ENCODE data around the gene ZNF44.

ZNF44 gene

GRCh38 chr19:12265921-12266704 is 28.6 kb downstream of the ZNF44 start:
- no peak for DNase-seq (ENCODE audit: extremely low read depth in 1 of 2, low read depth in 1 of 2)

- DNase-seq (ENCODE audit: extremely low read depth in 1 of 2, low read depth in 1 of 2), result no peak
These were observed 33.1 kb downstream of the ZNF44 start for GRCh38 chr19:12261554-12261953.

DNA sequence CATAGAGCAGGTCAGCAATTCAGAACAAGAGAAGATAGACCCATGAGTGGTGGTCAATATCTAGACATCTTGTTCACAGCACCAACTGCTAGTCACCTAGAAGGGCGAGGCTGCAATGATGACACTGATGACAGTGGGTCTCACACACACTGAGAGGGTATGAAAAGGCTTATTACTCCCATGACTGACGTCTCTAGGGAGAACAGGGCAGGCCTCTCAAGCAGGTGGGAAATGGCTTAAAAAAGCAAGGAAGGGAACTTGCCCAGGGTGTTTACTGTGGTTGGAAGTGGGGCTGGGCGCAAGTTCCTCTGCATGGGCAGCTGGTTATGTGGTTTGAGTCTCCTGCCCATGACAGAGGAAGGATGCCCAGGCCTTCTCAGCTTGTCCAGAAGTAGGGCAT is 33.8 kb downstream of the ZNF44 start:
- DNase-seq (ENCODE audit: extremely low read depth in 1 of 2, low read depth in 1 of 2), result no peak

DNA sequence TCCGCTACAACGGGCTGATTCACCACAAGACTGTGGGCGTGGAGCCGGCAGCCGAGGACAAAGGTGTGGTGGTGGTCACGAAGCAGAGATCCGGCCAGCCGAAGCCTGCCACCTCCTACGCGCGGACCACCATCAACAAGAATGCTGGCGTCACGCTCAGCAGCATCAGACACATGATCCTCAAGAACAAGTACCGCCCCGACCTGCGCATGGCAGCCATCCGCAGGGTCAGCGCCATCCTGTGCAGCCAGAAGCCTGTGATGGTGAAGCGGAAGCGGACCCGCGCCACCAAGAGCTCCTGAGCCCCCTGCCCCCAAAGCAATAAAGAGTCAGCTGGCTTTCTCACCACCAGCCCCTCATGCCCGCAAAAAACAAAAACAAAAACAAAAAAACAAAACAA is 34.4 kb downstream of the ZNF44 start:
- DNase-seq (ENCODE audit: extremely low read depth in 1 of 2, low read depth in 1 of 2), result no peak

DNA sequence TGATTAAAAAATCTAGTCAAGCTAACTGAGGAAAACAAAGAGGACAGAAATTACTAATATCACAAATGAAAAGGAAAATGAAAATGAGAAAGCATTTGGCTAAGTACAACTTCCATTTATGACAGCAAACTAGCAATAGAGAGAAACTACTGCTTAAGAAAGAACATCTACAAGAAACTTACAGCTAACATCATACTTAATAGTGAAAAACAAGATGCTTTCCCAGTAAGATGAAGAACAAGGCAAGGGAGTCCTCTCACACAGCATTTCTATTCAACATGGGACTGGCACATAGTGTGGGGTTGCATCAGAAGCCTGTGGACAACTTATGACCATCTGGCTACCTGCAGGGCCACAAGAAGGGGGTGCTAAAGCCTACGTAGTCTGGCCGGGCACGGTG is 39.3 kb downstream of the ZNF44 start:
- no peak for DNase-seq (ENCODE audit: extremely low read depth in 1 of 2, low read depth in 1 of 2)

DNA sequence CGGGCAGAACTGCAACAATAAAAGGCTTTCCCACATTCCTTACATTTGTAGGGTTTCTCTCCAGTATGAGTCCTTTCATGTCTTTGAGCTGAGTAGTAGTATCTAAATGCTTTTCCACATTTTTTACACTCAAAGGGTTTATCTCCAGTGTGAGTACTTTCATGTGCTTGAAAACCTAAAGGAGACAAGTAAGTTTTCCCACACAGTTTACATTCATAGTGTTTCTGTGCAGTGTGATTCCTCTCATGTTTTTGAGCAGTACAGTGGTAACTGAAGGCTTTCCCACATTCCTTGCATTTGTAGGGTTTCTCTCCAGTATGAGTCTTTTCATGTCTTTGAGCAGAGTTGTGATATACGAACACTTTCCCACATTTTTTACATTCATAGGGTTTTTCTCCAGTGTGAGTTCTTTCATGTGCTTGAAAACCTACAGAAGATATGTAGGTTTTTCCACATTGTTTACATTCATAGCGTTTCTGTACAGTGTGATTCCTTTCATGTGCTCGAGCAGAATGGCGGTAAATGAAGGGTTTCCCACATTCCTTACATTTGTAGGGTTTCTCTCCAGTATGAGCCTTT is 47.0 kb downstream of the ZNF44 start:
- no peak for DNase-seq (ENCODE audit: extremely low read depth in 1 of 2, low read depth in 1 of 2)

GRCh38 chr19:12244370-12244769 is 50.3 kb downstream of the ZNF44 start:
- no peak for DNase-seq (ENCODE audit: extremely low read depth in 1 of 2, low read depth in 1 of 2)

DNA sequence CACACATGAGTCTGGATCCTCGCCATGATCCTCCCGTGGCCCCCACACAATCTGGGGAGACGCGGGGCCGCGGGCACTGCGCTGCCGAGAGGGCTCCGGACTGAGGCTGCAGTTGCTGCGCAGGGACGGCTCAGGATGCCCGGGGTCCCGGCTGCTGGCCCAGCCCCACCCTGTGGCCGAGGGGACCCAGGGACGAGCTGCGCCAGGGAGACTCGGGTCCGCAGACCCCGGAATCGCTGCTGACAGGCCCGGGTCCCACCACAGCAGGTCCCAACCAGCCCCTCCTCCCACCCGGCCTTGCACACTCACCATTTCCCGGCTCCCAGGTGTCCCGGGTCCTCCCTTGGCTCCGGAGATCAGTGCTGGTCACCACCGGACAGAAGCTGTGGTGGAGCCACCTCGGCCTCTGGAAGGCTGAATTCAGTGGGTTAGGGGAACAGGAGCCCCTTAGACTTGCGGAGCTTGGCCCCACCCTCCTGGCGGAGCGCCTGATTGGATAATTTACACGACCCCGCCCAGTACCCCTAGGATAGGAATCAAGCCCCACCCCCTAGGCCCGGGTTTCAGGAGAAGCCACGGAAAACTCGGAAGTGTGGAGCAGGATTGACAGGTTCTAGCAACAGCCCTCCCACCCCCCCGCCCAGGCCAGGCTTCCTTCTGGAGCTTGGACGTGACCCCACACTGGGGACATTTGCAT is 57.4 kb downstream of the ZNF44 start:
- no peak for DNase-seq (ENCODE audit: extremely low read depth in 1 of 2, low read depth in 1 of 2)

- DNase-seq (ENCODE audit: extremely low read depth in 1 of 2, low read depth in 1 of 2), result no peak
These were observed 61.7 kb downstream of the ZNF44 start for GRCh38 chr19:12232961-12233360.

DNA sequence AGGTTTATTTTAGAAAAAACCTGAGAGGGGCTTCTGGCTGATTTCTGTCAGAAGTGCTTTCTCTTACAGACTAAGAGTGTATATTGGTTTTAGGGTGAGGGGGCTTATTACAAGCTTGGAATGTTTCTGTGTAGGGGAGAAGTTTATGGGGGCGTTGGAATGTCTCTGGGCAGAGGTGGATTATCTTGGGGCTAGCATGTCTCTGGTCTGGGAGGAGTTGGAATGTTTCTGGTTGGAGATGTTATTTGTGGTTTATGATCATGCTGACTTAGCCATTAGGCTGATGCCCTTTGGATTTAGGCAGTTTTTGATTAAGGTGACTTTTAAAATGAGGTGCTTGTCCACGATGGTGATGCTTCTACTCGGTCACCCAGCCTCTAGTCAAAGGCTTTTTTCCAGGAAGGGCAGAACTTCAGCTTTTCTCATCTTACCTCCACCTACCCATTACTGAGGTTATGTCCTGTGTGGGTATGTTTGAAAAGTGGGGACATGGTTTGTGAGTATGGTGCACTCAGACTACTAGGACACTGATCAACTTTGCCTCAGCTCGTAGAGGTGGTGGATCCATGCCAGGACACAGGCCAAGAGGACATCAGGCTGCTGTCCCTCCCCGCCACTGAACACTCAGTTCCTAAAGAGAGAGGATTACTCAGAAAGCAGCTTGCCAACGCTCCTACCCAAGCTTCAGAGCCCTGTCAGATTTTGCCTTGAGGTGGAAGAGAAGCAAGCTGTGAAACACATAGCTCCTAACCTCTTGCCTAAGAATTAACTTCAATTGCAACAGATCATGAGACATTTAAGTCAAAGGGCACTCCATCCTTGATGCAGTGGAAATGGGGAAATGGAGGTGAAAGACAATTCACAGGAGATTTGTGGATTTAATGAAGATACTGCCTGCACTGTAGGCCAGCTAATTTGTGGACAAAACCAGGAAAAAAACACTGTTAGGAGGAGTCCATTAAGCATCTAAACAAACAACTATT is 63.6 kb downstream of the ZNF44 start:
- DNase-seq (ENCODE audit: extremely low read depth in 1 of 2, low read depth in 1 of 2), result no peak

DNA sequence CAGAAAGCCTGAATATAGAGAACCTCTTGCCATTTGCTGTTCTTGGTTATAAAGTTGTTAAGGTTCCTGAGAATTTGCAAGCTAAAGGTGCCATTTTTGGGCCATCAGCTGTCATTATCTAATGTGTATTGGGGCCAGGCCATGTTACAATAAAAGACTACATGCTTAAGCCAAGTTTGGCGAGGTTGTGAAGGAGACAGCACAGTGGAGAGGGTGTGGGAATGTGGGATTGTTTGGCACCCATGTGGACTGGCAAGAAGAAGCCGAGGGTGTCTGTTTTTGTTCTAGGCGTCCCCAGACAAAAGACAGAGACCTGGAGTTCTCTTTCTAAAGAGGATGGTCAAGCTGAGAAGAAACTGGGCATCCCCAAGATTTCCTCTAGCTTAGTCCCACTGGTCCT is 64.7 kb downstream of the ZNF44 start:
- no peak for DNase-seq (ENCODE audit: extremely low read depth in 1 of 2, low read depth in 1 of 2)

- no peak for DNase-seq (ENCODE audit: extremely low read depth in 1 of 2, low read depth in 1 of 2)
These were observed 70.0 kb downstream of the ZNF44 start for GRCh38 chr19:12224676-12225075.

DNA sequence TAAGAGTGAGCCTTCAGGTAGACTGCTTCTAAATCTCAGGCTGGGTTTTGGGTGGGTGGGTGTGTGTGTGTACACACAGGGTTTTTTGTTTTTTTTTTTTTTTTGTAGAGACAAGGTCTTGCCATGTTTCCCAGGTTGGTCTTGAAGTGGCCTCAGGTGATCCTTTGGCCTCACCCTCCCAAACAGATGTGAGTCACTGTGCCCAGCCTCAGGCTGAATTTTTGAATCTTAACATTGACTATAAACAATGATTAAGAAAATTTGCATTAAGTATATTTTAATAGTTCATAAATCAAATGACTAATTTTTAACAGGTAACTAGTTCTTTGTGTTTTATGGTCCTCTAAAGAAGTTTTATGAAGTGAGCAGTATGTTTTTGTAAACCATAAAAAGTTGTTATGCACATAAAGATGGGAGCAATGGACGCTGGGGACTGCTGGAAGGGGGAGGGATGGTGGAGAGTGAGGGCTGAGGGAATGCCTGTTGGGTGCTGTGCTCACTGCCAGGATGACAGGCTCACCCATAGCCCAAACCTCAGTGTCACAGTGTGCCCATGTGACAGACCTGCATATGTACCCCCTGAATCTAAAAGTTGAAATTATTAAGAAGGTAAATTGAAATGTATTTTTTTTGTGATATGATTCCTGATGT is 71.6 kb downstream of the ZNF44 start:
- no peak for DNase-seq (ENCODE audit: extremely low read depth in 1 of 2, low read depth in 1 of 2)
